ENCODE results near the gene GGCX.

The GGCX gene

GRCh38 chr2:85504778-85505261 is 56.5 kb downstream of the GGCX start:
- H3K4me3 ChIP-seq (ENCODE audit: low read length), result no peak overlapping the region
- DNase-seq (ENCODE audit: low read depth), result peak; percentile 93
- TF ChIP-seq, protein P1, sequence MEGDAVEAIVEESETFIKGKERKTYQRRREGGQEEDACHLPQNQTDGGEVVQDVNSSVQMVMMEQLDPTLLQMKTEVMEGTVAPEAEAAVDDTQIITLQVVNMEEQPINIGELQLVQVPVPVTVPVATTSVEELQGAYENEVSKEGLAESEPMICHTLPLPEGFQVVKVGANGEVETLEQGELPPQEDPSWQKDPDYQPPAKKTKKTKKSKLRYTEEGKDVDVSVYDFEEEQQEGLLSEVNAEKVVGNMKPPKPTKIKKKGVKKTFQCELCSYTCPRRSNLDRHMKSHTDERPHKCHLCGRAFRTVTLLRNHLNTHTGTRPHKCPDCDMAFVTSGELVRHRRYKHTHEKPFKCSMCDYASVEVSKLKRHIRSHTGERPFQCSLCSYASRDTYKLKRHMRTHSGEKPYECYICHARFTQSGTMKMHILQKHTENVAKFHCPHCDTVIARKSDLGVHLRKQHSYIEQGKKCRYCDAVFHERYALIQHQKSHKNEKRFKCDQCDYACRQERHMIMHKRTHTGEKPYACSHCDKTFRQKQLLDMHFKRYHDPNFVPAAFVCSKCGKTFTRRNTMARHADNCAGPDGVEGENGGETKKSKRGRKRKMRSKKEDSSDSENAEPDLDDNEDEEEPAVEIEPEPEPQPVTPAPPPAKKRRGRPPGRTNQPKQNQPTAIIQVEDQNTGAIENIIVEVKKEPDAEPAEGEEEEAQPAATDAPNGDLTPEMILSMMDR (conservative IDR thresholded peaks at IDR 0.05; ENCODE audit: low read depth, low read length), result no peak

GRCh38 chr2:85503851-85504777 is 57.2 kb downstream of the GGCX start:
- no peak overlapping the region for H3K4me3 ChIP-seq (ENCODE audit: low read length)
- TF ChIP-seq, protein P1 (conservative IDR thresholded peaks at IDR 0.05; ENCODE audit: low read depth, low read length), result no peak
- no peak for DNase-seq (ENCODE audit: low read depth)

GRCh38 chr2:85503168-85503850 is 58.0 kb downstream of the GGCX start:
- TF ChIP-seq, protein P1 (conservative IDR thresholded peaks at IDR 0.05; ENCODE audit: low read depth, low read length), result no peak
- DNase-seq (ENCODE audit: low read depth), result no peak

DNA sequence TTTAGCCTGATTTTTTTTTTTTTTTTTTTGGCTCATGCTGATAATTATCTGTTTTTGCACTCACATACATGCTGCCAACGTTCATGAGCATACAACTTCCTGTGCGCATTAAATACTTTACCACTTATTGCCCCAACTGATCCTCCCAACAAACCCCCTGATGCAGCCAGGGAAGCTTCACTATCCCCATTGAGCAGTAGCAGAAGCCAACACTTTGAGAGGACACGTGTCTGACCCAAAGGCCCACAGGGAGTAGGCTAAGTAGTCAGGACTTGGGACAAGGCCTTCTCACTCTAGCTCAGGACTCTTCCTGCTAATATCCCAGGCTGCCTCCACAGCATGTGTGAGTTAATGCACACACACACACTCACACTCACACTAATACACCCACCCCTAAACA is 58.6 kb downstream of the GGCX start:
- TF ChIP-seq, protein P1 (conservative IDR thresholded peaks at IDR 0.05; ENCODE audit: low read depth, low read length), result no peak
- DNase-seq (ENCODE audit: low read depth), result no peak
- H3K4me3 ChIP-seq (ENCODE audit: low read length), result no peak overlapping the region

More at GRCh38 chr2:85503168-85503850, 58.0 kb downstream of the GGCX start:
- no peak overlapping the region for H3K4me3 ChIP-seq (ENCODE audit: low read length)

GRCh38 chr2:85501248-85501647 is 60.0 kb downstream of the GGCX start:
- TF ChIP-seq, protein P1 (conservative IDR thresholded peaks at IDR 0.05; ENCODE audit: low read depth, low read length), result no peak
- no peak for DNase-seq (ENCODE audit: low read depth)
- no peak overlapping the region for H3K4me3 ChIP-seq (ENCODE audit: low read length)

- TF ChIP-seq, protein P1 (conservative IDR thresholded peaks at IDR 0.05; ENCODE audit: low read depth, low read length), result no peak
- H3K4me3 ChIP-seq (ENCODE audit: low read length), result no peak overlapping the region
- no peak for DNase-seq (ENCODE audit: low read depth)
These were observed 63.2 kb downstream of the GGCX start for GRCh38 chr2:85497944-85498630.
